ENCODE data around the gene SERPINA1. TPM values are rescaled to one million over a fixed set of nuclear protein-coding genes. Genes with fewer than 3 reads are reported as not detected.
"Not testable (repeated sequence)": the region's sequence is repeated elsewhere in the genome, so short reads cannot be mapped to it uniquely, and the experiment has no call there.

Gene SERPINA1
- total and polyA plus RNA-seq, 2 donors (not counting 1 experiment from before 2014, with no cell fraction given): 0.39 TPM; not detected in 1

DNA sequence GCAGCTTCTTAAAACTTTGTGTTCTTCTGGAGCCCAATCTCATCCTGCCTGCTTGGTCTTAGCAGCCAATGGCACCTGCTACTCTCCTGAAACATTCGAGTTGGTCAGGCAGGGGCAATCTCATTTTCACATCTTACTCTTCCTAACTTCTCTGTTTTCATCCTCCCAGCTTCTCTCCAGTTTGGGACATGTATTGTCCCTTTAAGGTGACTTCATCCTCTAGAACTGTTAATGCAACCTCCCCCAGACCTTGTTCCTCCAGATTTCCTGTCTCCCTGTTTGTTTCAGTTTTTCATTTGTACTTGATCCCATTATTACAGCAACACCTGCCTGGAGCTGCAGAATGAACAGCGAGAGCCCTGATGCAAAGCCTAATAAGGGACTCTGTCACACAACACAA, 32.9 kb upstream of the SERPINA1 start:
- Histone ChIP-seq H4K20me1 (ENCODE audit: control insufficient read depth, extremely low read depth, insufficient read depth, low read length) (no peaks in the 10 kb centered on the region), H3K27ac (ENCODE audit: insufficient read depth, low read length) (no peak overlapping the region), H3K9ac (ENCODE audit: insufficient read depth, low read length) (no peak overlapping the region), H3K79me2 (ENCODE audit: control insufficient read depth, insufficient read depth, low read length) (no peaks in the 10 kb centered on the region), H3K4me1 (ENCODE audit: control insufficient read depth, extremely low read depth, insufficient read depth, low read length) (no peaks in the 10 kb centered on the region), H3K36me3 (ENCODE audit: control insufficient read depth, insufficient read depth, low read length) (no peaks in the 10 kb centered on the region), H2AFZ (ENCODE audit: low read length) (no peak overlapping the region), H3K27me3 (ENCODE audit: control insufficient read depth, insufficient read depth, low read length) (no peaks in the 10 kb centered on the region), H3K4me3 (replicated peaks in 1 of 4; ENCODE audit: control extremely low read depth in 1 of 4, insufficient read depth in 1 of 4, low read depth in 3 of 4, low read length in 4 of 4) (no peak overlapping the region), H3K4me2 (ENCODE audit: extremely low read depth, insufficient read depth, low read length) (no peak overlapping the region), H3K9me3 (ENCODE audit: control insufficient read depth, insufficient read depth, low read depth, low read length) (no peaks in the 10 kb centered on the region)
- TF ChIP-seq, protein P1, sequence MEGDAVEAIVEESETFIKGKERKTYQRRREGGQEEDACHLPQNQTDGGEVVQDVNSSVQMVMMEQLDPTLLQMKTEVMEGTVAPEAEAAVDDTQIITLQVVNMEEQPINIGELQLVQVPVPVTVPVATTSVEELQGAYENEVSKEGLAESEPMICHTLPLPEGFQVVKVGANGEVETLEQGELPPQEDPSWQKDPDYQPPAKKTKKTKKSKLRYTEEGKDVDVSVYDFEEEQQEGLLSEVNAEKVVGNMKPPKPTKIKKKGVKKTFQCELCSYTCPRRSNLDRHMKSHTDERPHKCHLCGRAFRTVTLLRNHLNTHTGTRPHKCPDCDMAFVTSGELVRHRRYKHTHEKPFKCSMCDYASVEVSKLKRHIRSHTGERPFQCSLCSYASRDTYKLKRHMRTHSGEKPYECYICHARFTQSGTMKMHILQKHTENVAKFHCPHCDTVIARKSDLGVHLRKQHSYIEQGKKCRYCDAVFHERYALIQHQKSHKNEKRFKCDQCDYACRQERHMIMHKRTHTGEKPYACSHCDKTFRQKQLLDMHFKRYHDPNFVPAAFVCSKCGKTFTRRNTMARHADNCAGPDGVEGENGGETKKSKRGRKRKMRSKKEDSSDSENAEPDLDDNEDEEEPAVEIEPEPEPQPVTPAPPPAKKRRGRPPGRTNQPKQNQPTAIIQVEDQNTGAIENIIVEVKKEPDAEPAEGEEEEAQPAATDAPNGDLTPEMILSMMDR (conservative IDR thresholded peaks at IDR 0.05 in 1 of 2, IDR thresholded peaks at IDR 0.05 in 1 of 2; ENCODE audit: low read depth in 1 of 2, low read length in 2 of 2): no peak
- TF ChIP-seq EZH2 (IDR thresholded peaks at IDR 0.05; ENCODE audit: low read length, missing control alignments): no peak
- no peak for DNase-seq (ENCODE audit: low read depth in 2 of 2)

DNA sequence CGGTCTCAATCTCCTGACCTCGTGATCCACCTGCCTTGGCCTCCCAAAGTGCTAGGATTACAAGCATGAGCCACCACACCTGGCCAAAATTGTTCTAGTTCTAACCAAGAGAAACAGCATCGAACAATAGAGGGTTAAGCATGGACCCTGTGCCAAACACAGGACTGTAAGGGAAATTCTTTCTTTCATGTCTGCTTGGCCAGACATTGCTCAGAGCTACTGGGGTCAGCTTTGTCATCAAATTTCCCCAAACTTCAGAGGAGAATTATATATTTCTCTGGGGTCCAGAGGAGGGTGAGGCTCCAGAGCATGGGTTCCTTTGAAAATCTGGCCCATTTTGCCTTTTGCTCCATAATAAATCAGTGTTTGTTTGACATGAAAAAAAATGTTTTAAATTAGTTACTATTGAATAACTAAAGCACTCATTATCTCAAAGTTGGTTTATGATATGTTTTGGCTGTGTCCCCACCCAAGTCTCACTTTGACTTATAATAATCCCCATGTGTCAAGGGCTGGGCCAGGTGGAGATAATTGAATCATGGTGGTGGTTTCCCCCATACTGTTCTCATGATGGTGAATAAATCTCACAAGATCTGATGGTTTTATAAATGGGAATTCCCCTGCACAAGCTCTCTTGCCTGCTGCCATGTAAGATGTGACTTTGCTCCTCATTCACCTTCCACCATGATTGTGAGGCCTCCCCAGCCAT, 29.2 kb upstream of the SERPINA1 start:
- not testable (repeated sequence) for H3K4me3 ChIP-seq (replicated peaks in 1 of 4; ENCODE audit: control extremely low read depth in 1 of 4, insufficient read depth in 1 of 4, low read depth in 3 of 4, low read length in 4 of 4); H3K4me2 ChIP-seq (ENCODE audit: extremely low read depth, insufficient read depth, low read length); H2AFZ ChIP-seq (ENCODE audit: low read length); H3K9me3 ChIP-seq (ENCODE audit: control insufficient read depth, insufficient read depth, low read depth, low read length); H3K9ac ChIP-seq (ENCODE audit: insufficient read depth, low read length); H3K4me1 ChIP-seq (ENCODE audit: control insufficient read depth, extremely low read depth, insufficient read depth, low read length); DNase-seq (ENCODE audit: low read depth in 2 of 2); H3K36me3 ChIP-seq (ENCODE audit: control insufficient read depth, insufficient read depth, low read length); H4K20me1 ChIP-seq (ENCODE audit: control insufficient read depth, extremely low read depth, insufficient read depth, low read length); H3K27me3 ChIP-seq (ENCODE audit: control insufficient read depth, insufficient read depth, low read length); H3K79me2 ChIP-seq (ENCODE audit: control insufficient read depth, insufficient read depth, low read length); H3K27ac ChIP-seq (ENCODE audit: insufficient read depth, low read length)

DNA sequence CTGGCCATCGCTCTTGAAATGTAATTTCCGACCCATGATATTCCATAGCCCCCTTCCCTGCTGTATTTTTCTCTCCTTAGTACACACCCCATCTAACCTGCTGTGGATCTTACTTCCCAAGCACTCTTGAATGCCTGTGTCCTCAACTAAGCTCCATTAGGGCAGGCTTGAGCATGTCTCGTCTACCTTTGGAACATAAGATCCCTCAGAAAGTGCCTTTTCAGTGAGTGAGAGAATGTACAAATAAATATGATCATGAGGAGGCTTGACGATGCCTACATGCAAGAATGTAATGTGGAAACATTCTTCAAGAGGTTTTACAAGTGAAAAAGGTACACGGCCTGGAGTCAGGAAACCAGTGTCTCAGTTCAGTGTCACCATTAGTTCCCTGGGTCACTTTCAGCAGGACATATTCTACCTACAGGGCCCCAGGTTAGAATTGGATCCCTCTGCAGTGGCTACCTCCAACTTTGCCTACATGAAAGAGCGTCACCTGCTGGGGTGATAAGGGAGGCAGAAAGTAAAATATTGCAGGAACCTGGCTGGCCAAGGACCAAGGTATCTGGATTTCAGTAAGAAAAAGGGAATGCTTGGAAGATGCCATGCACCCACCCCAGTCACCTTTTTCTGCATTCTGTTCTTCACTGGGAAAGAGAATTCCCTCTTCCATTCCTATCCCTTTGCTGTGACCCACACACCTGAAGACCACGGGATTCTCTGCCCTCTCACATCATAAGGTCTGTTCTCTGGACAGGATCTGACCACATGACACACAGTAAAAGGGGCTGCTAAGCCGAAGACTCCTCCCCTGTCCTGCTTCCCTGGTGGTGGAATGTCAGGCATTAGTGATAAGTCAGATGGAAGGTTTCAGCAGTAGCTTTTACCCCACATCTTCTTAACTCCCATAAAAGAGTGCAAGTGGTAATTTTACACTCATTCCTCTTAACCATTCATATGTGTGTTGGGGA, 24.6 kb upstream of the SERPINA1 start:
- Histone ChIP-seq H3K9ac (ENCODE audit: insufficient read depth, low read length) (no peak overlapping the region), H3K36me3 (ENCODE audit: control insufficient read depth, insufficient read depth, low read length) (no peaks in the 10 kb centered on the region), H3K4me2 (ENCODE audit: extremely low read depth, insufficient read depth, low read length) (no peak overlapping the region), H3K27me3 (ENCODE audit: control insufficient read depth, insufficient read depth, low read length) (no peaks in the 10 kb centered on the region), H3K27ac (ENCODE audit: insufficient read depth, low read length) (no peak overlapping the region), H2AFZ (ENCODE audit: low read length) (no peak overlapping the region), H3K4me3 (replicated peaks in 1 of 4; ENCODE audit: control extremely low read depth in 1 of 4, insufficient read depth in 1 of 4, low read depth in 3 of 4, low read length in 4 of 4) (no peak overlapping the region), H4K20me1 (ENCODE audit: control insufficient read depth, extremely low read depth, insufficient read depth, low read length) (no peaks in the 10 kb centered on the region), H3K79me2 (ENCODE audit: control insufficient read depth, insufficient read depth, low read length) (no peaks in the 10 kb centered on the region), H3K9me3 (ENCODE audit: control insufficient read depth, insufficient read depth, low read depth, low read length) (no peaks in the 10 kb centered on the region), H3K4me1 (ENCODE audit: control insufficient read depth, extremely low read depth, insufficient read depth, low read length) (no peaks in the 10 kb centered on the region)
- no peak for TF ChIP-seq EZH2 (IDR thresholded peaks at IDR 0.05; ENCODE audit: low read length, missing control alignments)
- TF ChIP-seq, protein P1 (conservative IDR thresholded peaks at IDR 0.05 in 1 of 2, IDR thresholded peaks at IDR 0.05 in 1 of 2; ENCODE audit: low read depth in 1 of 2, low read length in 2 of 2): peak; percentile 21 to 29
- DNase-seq (ENCODE audit: low read depth in 2 of 2): no peak
